Measurements from ENCODE around the gene LY86.

GRCh38 chr6:6681075-6681849, 92.7 kb downstream of the LY86 start:
- TF ChIP-seq CTCF (IDR thresholded peaks at IDR 0.05) (no peak), POLR2A (IDR thresholded peaks at IDR 0.05) (no peak)

Measured in thyroid gland (tissue), 4 donors.